ENCODE data around the gene PDK1.

DNA sequence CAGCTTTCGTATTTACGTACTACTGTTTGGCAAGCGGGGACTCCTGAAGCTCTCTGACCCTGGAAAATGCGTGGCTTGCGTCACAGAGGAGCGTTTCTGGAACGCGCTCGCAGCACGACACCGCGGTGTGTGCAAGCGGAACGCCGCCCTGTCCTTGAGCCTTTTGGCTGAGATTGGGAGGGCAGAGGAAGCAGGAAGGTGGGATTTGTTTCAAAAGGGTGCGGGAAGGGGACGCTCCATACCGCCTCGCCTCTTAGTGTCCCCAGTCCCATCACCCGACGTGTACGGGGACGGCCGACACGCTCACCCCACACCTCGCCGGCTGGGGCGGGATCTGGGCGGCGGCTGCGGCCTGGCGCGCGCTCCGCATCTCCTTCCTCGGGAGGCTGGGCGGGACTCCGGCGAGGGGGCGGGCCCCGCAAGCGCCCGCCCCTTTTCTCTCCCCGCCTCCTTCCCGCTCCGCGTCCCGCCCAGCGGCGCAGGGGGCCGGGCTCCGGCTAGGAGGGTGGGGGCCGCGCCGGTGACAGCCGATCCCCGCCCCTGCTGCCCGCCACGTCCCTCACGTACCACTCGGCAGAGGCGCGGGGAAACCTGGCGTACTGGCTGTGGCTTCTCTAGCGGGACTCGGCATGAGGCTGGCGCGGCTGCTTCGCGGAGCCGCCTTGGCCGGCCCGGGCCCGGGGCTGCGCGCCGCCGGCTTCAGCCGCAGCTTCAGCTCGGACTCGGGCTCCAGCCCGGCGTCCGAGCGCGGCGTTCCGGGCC, at the start of gene PDK1:
- TF ChIP-seq EZH2phosphoT487 (IDR thresholded peaks at IDR 0.05) = no peak
- TF ChIP-seq, protein P1, sequence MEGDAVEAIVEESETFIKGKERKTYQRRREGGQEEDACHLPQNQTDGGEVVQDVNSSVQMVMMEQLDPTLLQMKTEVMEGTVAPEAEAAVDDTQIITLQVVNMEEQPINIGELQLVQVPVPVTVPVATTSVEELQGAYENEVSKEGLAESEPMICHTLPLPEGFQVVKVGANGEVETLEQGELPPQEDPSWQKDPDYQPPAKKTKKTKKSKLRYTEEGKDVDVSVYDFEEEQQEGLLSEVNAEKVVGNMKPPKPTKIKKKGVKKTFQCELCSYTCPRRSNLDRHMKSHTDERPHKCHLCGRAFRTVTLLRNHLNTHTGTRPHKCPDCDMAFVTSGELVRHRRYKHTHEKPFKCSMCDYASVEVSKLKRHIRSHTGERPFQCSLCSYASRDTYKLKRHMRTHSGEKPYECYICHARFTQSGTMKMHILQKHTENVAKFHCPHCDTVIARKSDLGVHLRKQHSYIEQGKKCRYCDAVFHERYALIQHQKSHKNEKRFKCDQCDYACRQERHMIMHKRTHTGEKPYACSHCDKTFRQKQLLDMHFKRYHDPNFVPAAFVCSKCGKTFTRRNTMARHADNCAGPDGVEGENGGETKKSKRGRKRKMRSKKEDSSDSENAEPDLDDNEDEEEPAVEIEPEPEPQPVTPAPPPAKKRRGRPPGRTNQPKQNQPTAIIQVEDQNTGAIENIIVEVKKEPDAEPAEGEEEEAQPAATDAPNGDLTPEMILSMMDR (IDR thresholded peaks at IDR 0.05) = no peak
